Fibroblast of the aortic adventitia (primary cell): ENCODE data around the gene SCRN2. TPM values are rescaled to one million over a fixed set of nuclear protein-coding genes. Genes with fewer than 3 reads are reported as not detected.

Source experiments
- DNase-seq: peaks from one replicate; pipeline ENCODE4 v3.0.0-alpha.2; 2010; ENCODE audit warnings: low read depth
- H3K4me3 ChIP-seq: 2 replicates; pipeline ENCODE4 v1.5.1; 2011; ENCODE audit warnings: low read depth, mild to moderate bottlenecking, control low read depth, low read length, moderate library complexity
- CTCF ChIP-seq: IDR thresholded peaks from 2 replicates; pipeline ENCODE4 v1.5.1; 2011; ENCODE audit warnings: mild to moderate bottlenecking, low read length, control low read depth, inconsistent platforms; ENCODE audit not compliant: insufficient read depth
- total RNA-seq: library from RNA; depleted of rRNA; stranded (reverse); fragments of >200 nt; gene quantifications from 2 replicates; pipeline ENCODE4 v1.2.3, GENCODE V29; 2012; ENCODE audit warnings: low replicate concordance

Gene SCRN2
- total RNA-seq, 1 donor = 14.7 TPM

- no peak for DNase-seq
- peak overlapping the region; percentile 91 for H3K4me3 ChIP-seq
- no peak for TF ChIP-seq CTCF
These were observed 20.9 kb downstream of the SCRN2 start for GRCh38 chr17:47820033-47820789.

- no peak for DNase-seq
- H3K4me3 ChIP-seq = no peak overlapping the region
- no peak for TF ChIP-seq CTCF
These were observed 21.6 kb downstream of the SCRN2 start for GRCh38 chr17:47819475-47819874.

GRCh38 chr17:47818002-47818695 lies 22.9 kb downstream of the SCRN2 start:
- DNase-seq = no peak
- no peak overlapping the region for H3K4me3 ChIP-seq
- no peak for TF ChIP-seq CTCF

- TF ChIP-seq CTCF = no peak
- no peak overlapping the region for H3K4me3 ChIP-seq
- DNase-seq = no peak
These were observed 24.1 kb downstream of the SCRN2 start for GRCh38 chr17:47816947-47817346.

DNA sequence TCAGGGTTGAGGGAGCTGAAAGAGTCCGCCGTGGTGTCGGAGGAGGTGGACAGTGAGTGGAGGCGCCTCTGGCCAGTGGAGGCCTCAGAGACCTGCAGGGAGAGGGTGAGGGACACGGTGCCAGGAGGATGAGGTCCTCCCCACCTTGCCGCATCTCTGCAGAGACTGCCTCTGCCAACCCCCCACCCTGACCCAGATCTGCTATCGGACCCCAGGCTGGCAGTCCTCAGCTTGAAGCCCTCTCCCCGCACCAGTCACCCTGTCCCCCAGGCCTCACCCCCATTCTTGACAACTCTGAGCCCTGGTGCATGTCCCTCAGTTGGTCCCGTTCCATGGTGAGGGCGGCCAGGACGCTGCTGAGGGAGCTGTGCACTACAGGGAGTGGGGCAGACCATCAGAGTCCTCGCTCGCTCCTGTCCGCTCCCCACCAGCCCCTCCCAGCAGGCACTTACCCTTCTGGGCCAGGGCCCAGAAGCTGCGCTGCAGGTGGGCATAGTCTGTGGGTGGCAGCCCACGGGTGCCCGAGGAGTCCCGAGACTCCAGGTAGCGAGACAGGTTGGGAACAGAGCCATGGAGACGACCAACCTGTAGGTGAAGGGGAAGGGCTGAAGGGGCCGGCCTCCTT lies 24.9 kb downstream of the SCRN2 start:
- TF ChIP-seq CTCF = no peak
- no peak overlapping the region for H3K4me3 ChIP-seq
- no peak for DNase-seq

DNA sequence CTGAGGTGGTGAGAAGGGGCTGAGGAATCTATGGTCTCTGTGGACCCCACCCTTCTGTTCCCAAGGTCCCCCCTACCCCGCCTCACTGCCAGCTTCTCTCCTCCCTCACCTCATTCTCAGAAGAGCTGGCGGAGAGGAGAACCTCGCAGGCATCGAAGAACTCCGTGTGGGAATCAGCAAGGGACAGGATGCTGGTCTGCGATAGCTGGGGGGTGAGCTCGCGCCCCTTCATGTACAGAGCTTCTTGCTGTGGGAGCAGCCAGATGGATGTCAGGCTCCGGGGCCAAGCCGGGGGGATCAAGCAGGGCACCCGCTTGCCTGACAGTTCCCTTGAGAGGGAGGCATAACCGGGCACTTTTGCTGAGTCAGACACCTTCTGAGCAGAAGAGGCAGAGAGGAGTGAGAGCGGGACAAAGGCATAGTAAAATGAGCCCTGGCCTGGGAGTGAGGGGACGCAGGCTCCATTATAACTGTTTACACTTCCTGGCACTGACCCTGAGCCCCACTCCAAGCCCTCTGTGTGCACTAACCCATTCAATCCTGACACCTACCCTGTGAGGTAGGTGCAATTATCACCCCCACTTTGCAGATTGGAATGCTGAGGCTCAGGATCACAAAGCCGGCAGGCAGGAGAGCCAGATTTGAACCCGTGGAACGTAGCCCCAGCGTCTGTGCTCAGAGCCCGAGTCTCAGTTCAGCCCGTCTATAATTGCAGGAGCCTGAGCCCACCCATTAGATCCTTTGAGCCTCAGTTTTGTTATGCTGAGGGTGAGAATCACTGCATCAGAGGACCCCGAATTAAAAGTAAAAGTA lies 25.8 kb downstream of the SCRN2 start:
- no peak for TF ChIP-seq CTCF
- no peak for DNase-seq
- H3K4me3 ChIP-seq = no peak overlapping the region
